Right ventricle myocardium inferior (tissue), 1 donor: ENCODE data around the gene C12orf76. TPM values are rescaled to one million over a fixed set of nuclear protein-coding genes. Genes with fewer than 3 reads are reported as not detected.
"Not testable (repeated sequence)": the region's sequence is repeated elsewhere in the genome, so short reads cannot be mapped to it uniquely, and the experiment has no call there.

Experiments
- ATAC-seq: fragments of 200-7000 bp; cut with Tn5 transposase; one replicate; pipeline ENCODE4 v1.9.1; 2020; ENCODE audit warnings: mild to moderate bottlenecking, moderate library complexity
- DNase-seq: peaks from one replicate; pipeline ENCODE4 v3.0.0; 2021; ENCODE audit errors: missing footprints
- intact Hi-C: fragments of 100-400 bp; cut with DNase I; formaldehyde crosslinking; loops from one replicate; pipeline ENCODE4 v1.11.0; 2022
- total RNA-seq: library from RNA; stranded (reverse); fragmentation: NEBNext Ultra II Directional; extraction: Animal tissue kit (Norgen Biotek cat#: 25700); gene quantifications from one replicate; pipeline ENCODE4 v1.2.1, GENCODE V29; 2021
- donor health status: DM: no; HTN: yes; CAD: no; lungs with severe emphysema.

The C12orf76 gene
- total RNA-seq, 1 donor from 2014 or later: 5.3 TPM

DNA sequence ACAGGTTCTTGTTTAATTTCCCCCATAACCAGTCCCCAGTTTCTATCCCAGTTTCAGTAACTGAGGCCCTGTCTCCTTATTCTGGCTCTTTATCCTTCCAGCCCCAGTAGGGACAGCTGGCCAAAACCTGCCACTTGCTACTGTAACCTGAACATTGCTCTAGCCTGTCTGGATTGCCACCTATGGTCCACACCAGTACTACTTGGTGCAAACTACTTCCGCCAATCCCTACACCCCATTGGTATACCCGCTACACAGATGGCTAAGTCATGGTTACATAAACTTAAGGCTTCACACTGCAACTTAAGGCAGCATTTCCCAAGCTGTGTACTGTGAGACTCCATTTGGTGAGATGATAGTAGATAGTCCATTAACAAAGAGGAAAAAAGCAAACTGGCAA is 20.3 kb upstream of the C12orf76 start:
- no peak for DNase-seq
- intact Hi-C loops: no loop called here

GRCh38 chr12:110068115-110068514 is 19.8 kb upstream of the C12orf76 start:
- ATAC-seq, DNase-seq, intact Hi-C loops: not testable (repeated sequence)

More for the DNA sequence above, 20.3 kb upstream of the C12orf76 start:
- no peak for ATAC-seq

GRCh38 chr12:110067531-110067930 is 19.2 kb upstream of the C12orf76 start:
- ATAC-seq (no peak), DNase-seq (no peak)
- intact Hi-C loops: no loop called here

DNA sequence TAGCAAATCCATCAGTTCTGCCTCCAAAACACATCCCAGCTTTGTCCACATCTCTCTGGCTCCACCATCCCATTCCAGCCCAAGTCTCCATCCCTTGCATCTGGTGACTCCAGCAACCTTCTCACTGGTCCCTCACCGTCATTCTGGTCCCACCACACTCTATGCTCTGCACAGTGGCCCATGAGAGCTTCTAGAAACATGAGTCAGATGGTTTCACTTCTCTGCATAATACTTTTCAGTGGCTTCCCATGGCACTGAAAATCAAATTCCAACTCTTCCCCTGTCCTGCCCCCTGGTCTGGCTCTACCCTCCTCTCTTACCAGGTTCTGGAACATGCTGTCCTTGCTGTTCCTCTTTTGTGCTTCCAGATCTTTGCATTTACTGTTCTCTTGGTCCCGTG is 17.2 kb upstream of the C12orf76 start:
- intact Hi-C loops: no loop called here
- DNase-seq: no peak
- ATAC-seq: no peak

DNA sequence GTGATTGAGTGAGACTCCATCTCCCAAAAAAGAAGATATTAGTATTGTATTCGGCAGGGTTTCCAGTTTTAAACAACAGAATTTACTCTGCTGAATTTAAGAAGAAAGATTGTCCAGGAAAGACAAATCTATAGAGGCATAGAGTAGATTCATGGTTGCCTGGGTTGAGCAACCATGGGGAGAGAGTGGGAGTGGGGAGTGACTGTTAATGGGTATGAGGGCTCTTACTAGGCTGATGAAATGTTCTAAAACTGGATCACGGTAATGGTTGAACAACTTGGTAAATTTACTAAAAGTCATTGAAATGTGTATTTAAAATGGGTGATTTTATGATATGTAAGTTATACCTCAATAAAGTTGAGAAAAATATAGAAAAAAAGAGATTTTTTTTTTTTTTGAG is 13.9 kb upstream of the C12orf76 start:
- intact Hi-C loops: no loop called here
- ATAC-seq (no peak), DNase-seq (no peak)

DNA sequence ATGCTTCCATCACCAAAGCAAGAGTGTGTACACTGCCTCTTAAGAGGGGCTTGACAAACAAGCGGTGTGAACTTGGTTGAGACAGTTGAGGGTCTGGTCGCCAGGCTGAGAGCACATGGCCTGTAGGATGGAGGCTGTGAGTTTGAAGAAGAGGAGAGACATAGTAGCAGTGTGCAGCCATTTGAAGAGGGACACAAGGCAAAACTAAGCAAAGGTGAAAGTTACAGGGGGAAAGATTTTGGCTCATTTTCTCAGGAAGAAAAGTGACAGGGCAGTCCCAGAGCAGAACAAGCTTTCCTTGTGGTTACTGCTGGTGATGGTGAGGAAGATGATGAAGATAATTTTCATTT is 11.3 kb upstream of the C12orf76 start:
- ATAC-seq: no peak
- no peak for DNase-seq
- intact Hi-C loops: no loop called here

DNA sequence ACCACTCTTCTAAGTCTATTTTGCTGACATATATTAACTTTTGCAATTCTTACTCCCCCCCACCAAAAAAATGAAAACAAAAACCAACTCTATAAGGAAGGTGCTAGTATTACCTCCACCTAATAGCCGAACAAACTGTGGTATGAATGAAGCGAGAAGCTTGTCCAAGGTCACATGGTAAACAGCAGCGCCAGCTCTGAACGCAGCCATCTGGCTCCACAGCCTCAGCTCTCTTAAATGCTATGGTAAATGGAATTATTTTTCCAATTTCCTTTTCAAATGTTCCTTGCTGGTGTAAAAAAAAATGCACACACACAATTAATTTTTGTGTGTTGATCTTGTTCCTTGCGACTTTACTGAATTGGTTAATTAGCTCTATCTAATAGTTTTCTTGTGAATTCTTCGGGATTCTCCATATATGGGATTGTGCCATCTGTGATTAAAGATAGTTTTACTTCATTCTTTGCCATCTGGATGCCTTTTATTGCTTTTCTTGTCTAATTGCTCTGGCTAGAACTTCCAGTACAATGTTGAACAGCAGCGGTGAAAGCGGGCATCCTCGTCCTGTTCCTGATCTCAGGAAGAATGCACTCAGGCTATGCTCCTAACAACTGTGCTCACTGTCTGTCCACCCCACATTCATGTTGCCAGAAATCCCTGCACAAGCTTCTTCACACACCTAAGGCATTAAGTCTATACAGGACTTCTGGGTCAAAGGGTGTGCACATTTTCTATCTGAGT is 10.7 kb upstream of the C12orf76 start:
- intact Hi-C loops: no loop called here
- no peak for ATAC-seq
- no peak for DNase-seq

DNA sequence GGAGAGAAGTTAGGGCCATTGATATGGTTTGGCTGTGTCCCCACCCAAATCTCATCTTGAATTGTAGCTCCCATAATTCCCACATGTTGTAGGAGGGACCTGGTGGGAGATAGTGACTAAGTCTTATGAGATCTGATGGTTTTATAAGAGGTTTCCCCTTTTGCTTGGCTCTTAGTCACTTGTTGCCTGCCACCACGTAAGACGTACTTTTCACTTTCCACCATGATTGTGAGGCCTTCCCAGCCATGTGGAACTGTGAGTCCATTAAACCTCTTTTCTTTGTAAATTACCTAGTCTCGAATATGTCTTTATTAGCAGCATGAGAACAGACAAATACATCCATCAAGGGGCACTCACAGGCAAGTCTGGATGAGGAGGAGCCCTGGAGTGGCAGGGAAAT is 8.3 kb upstream of the C12orf76 start:
- ATAC-seq, DNase-seq, intact Hi-C loops: not testable (repeated sequence)

DNA sequence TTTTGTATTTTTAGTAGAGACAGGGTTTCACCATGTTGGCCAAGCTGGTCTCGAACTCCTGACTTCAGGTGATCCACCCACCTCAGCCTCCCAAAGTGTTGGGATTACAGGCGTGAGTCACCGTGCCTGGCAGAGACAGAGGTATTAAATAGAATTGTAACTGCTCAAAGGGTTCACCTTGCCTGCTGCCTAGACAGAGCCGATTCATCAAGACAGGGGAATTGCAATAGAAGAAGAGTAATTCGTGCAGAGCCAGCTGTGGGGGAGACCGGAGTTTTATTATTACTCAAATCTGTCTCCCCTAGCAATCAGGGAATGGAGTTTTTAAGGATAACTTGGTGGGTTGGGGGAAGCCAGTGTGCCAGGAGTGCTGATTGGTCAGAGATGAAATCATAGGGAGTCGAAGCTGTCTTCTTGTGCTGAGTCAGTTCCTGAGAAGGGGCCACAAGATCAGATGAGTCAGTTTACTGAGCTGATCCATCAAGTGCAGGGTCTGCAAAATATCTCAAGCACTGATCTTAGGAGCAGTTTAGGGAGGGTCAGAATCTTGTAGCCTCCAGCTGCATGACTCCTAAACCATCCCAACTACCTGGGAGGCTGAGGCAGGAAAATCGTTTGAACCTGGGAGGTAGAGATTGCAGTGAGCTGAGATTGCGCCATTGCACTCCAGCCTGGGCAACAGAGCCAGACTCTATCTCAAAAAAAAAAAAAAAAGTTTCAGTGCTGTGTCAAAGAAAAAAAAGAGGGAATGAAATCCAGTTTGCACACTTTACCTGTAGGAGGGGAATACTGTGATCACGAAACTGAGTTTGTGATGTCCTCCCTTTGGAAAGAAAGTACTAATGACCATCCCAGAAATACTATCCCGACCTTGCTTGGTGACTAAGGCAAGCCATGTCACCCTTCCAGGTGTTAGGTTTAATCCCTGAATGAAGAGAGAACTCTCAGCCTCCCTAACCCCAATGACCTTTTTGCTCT is 7.3 kb upstream of the C12orf76 start:
- intact Hi-C loops, ATAC-seq, DNase-seq: not testable (repeated sequence)

- intact Hi-C loops: no loop called here
- DNase-seq (no peak), ATAC-seq (no peak)
Measured at GRCh38 chr12:110050927-110051326, 2.6 kb upstream of the C12orf76 start.

DNA sequence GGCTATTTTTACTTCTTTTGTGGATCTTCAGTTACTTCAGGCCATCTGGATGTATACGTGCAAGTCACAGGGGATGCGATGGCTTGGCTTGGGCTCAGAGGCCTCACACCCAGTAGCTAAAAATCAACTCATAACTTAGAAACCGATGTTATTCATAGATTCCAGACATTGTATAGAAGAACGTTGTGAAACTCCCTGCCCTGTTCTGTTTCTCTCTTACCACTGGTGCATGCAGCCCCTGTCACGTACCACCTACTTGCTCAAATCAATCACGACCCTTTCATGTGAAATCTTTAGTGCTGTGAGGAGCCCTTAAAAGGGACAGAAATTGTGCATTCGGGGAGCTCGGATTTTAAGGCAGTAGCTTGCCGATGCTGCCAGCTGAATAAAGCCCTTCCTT is 1.3 kb upstream of the C12orf76 start:
- DNase-seq, ATAC-seq: not testable (repeated sequence)
- intact Hi-C loops: loop anchor here (5.0 kb wide), 1 partner anchor 52 kb away; the partner anchor contains the start of genes ANKRD13A and GIT2

GRCh38 chr12:110049034-110049433 is 712 bp upstream of the C12orf76 start:
- not testable (repeated sequence) for ATAC-seq, DNase-seq
- intact Hi-C loops: loop anchor here (5.0 kb wide), 1 partner anchor 52 kb away; the partner anchor contains the start of genes ANKRD13A and GIT2

- ATAC-seq (no peak), DNase-seq (no peak)
- intact Hi-C loops: loop anchor here (5.0 kb wide), 1 partner anchor 50 kb away; the partner anchor contains the start of genes ANKRD13A and GIT2
Measured at GRCh38 chr12:110047297-110047940, 903 bp downstream of the C12orf76 start.

DNA sequence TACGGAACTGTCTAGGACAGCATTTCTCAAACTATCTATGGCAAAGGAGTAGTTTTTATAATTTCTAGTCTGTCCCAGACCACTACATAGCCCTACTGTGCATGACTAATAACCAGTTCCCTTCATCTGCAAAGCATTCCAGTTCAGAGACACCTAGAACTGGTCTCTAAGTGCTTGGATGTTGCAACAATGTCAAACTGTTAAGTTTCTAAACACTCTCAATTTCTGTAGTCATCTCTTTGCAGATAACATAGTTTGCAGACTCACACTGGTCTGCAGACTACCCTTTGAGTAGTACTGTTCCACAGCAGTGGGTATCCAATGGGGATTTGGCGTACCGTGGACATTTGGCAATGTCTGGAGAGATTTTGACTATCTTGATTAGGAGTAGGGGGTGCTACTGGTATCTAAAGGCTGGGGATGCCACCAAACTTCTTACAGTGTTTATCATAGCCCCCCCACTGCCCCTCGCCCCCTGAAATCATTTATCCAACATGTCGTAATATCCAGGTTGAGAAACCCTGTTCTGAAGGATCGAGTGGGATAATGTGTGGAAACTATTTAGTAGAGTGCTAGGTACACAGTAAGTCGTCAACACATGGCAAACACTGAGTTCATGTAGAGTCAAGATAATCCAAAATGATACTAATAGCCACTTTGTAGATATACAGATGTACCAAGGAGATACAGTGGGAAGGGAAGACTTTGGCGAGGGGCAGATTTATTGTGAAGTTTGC is 1.7 kb downstream of the C12orf76 start:
- no peak for ATAC-seq
- intact Hi-C loops: loop anchor here (5.0 kb wide), 1 partner anchor 49 kb away; the partner anchor contains the start of genes ANKRD13A and GIT2

GRCh38 chr12:110042264-110042663 is 6.1 kb downstream of the C12orf76 start:
- DNase-seq: no peak
- intact Hi-C loops: no loop called here
- peak; percentile 82 for ATAC-seq

More for the DNA sequence above, 1.7 kb downstream of the C12orf76 start:
- no peak for DNase-seq

GRCh38 chr12:110039085-110039807 is 9.1 kb downstream of the C12orf76 start:
- DNase-seq: no peak
- no peak for ATAC-seq
- intact Hi-C loops: no loop called here

DNA sequence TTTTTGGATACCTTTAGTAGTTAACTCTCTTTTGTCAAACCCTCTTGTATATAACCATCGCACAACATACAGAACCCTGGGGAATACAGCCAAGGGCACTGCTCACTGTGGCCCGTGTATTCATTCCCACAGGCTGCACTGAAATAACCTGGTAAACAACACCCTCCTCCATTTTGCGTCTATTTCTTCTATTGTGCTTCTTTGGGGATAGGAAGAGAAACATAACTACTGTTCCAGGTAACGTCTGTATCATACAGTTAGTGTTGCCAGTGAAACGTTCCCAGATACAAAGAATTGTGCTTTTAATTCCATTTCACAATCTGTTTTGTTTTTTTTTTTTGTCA is 9.6 kb downstream of the C12orf76 start:
- DNase-seq: no peak
- intact Hi-C loops: no loop called here

DNA sequence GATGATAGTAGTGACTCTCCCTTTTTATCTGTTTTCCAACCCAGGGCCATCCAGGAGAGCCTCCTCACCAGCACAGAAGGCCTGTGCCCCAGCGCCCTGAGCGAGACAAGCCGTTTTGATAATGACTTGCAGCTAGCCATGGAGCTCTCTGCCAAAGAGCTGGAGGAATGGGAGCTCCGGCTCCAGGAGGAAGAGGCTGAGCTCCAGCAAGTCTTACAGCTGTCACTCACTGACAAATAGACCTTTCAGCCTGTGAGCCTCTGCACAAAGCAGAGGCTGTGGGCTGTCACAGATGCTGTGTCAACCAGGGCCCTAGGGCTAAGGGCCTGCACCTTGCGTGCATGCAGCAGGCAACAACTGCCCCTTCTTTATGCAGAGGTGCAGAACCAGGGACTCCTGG is 11.0 kb downstream of the C12orf76 start:
- no peak for ATAC-seq

More for the DNA sequence above, 9.6 kb downstream of the C12orf76 start:
- no peak for ATAC-seq

More for the DNA sequence above, 11.0 kb downstream of the C12orf76 start:
- intact Hi-C loops: no loop called here
- DNase-seq: no peak
